Kidney epithelial cell (primary cell): ENCODE results near the gene PTCD2. TPM values are rescaled to one million over a fixed set of nuclear protein-coding genes. Genes with fewer than 3 reads are reported as not detected.

Source experiments
- DNase-seq: peaks from one replicate; pipeline ENCODE4 v3.0.0-alpha.2; 2010; ENCODE audit warnings: low read depth
- H3K27me3 ChIP-seq: 2 replicates; pipeline ENCODE4 v1.6.0; 2011; ENCODE audit warnings: low read length; ENCODE audit not compliant: control insufficient read depth, insufficient read depth
- H3K36me3 ChIP-seq: 2 replicates; pipeline ENCODE4 v1.5.1; 2011; ENCODE audit warnings: low read length; ENCODE audit not compliant: control insufficient read depth, insufficient read depth
- H3K4me3 ChIP-seq: 2 replicates; pipeline ENCODE4 v1.5.1; 2011; ENCODE audit warnings: low read depth, mild to moderate bottlenecking, control low read depth, low read length
- CTCF ChIP-seq: IDR thresholded peaks from 2 replicates; pipeline ENCODE4 v1.5.1; 2011; ENCODE audit warnings: mild to moderate bottlenecking, moderate library complexity, low read length, control low read depth, inconsistent platforms; ENCODE audit not compliant: insufficient read depth, poor library complexity, severe bottlenecking
- total RNA-seq: library from RNA; depleted of rRNA; stranded (reverse); fragments of >200 nt; gene quantifications from 2 replicates; pipeline ENCODE4 v1.2.3, GENCODE V29; 2015

Gene PTCD2
- total RNA-seq, 1 donor from 2014 or later = 11.7 TPM

DNA sequence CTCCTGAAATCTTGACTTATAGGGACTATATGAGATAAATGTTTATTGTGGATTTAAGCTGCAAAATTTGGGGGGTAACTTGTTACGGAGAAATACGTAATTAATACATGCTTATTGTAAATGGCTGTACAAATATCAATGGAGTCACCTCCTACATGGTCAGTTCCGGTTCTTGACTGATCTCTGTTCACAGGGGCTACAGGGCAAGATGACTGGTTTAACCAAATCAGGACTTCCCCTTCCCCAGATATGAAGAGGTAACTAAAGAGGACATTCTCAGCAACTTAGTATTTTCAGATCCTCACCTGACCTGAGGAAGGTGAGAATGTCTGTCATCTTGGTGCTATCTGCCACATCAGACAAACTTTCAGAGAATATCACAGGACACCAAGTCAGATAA, 54.7 kb downstream of the PTCD2 start:
- Histone ChIP-seq H3K36me3 (no peaks in the 10 kb centered on the region), H3K4me3 (no peak overlapping the region), H3K27me3 (no peaks in the 10 kb centered on the region)
- no peak for TF ChIP-seq CTCF
- no peak for DNase-seq

- H3K36me3 ChIP-seq = no peaks in the 10 kb centered on the region
- no peak for DNase-seq
- no peak for TF ChIP-seq CTCF
- no peak overlapping the region for H3K4me3 ChIP-seq
- no peaks in the 10 kb centered on the region for H3K27me3 ChIP-seq
These were observed 56.2 kb downstream of the PTCD2 start for GRCh38 chr5:72376381-72376780.

- no peak overlapping the region for H3K4me3 ChIP-seq
- no peaks in the 10 kb centered on the region for H3K36me3 ChIP-seq
- DNase-seq = no peak
- TF ChIP-seq CTCF = no peak
- H3K27me3 ChIP-seq = no peaks in the 10 kb centered on the region
These were observed 57.9 kb downstream of the PTCD2 start for GRCh38 chr5:72377910-72378638.

- Histone ChIP-seq H3K27me3 (no peaks in the 10 kb centered on the region), H3K4me3 (no peak overlapping the region), H3K36me3 (no peaks in the 10 kb centered on the region)
- TF ChIP-seq CTCF = no peak
- DNase-seq = peak; percentile 68
These were observed 58.6 kb downstream of the PTCD2 start for GRCh38 chr5:72378639-72379289.

DNA sequence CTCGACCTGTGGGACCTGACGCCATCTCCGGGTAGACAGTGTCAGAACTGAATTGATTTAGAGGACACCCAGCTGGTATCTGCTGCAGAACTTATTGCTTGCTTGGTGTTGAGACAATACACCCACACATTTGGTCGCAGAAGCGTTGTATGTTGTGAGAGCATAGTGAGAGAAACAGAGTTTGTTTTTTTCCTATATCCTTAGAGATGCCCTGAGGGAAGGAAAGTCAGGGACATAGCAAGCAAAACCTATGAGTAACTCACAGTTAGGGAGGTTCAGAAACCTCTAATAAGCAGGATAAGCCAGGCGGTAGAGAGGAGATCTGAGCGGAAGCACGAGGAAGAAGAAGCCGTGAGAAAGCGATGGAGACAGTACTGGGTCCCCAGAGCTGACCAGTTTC, 59.8 kb downstream of the PTCD2 start:
- H3K4me3 ChIP-seq = no peak overlapping the region
- H3K36me3 ChIP-seq = no peaks in the 10 kb centered on the region
- no peaks in the 10 kb centered on the region for H3K27me3 ChIP-seq
- no peak for DNase-seq
- no peak for TF ChIP-seq CTCF
